ENCODE data around the gene ACP7.

DNA sequence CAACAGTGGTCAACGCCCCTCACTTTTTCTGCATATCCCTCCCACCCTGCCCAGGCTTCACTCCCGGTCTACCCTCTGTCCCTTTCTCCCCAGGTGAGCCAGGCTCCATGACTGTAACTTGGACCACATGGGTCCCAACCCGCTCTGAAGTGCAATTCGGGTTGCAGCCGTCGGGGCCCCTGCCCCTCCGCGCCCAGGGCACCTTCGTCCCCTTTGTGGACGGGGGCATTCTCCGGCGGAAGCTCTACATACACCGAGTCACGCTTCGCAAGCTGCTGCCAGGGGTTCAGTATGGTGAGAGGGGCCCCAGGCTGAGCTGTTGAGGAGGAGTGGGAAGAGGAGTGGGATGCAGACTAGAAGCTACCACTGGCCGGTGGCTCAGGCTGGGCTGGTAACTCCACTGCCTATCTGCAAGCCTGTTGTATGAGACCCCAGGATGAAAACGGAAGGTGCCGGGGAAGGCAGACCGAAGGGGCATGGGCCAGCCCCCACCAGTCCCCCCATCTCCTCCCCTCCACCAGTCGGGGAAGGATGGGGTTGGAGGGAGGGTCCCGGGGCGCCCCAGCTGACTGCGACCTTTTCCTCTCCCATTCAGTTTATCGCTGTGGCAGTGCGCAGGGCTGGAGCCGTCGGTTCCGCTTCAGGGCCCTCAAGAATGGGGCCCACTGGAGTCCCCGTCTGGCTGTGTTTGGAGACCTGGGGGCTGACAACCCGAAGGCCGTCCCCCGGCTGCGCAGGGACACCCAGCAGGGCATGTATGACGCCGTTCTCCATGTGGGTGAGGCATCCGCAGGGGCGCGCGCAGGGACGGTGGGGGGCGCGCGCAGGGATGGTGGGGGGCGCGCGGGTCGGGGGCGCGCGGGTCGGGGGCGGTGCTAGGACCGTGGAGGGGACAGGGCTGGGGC is 14.4 kb downstream of the ACP7 start:
- TF ChIP-seq, protein P1, sequence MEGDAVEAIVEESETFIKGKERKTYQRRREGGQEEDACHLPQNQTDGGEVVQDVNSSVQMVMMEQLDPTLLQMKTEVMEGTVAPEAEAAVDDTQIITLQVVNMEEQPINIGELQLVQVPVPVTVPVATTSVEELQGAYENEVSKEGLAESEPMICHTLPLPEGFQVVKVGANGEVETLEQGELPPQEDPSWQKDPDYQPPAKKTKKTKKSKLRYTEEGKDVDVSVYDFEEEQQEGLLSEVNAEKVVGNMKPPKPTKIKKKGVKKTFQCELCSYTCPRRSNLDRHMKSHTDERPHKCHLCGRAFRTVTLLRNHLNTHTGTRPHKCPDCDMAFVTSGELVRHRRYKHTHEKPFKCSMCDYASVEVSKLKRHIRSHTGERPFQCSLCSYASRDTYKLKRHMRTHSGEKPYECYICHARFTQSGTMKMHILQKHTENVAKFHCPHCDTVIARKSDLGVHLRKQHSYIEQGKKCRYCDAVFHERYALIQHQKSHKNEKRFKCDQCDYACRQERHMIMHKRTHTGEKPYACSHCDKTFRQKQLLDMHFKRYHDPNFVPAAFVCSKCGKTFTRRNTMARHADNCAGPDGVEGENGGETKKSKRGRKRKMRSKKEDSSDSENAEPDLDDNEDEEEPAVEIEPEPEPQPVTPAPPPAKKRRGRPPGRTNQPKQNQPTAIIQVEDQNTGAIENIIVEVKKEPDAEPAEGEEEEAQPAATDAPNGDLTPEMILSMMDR (IDR thresholded peaks at IDR 0.05) = no peak
- no peak for TF ChIP-seq EP300 (IDR thresholded peaks at IDR 0.05)
